ENCODE data around the gene DNAJC10. TPM values are rescaled to one million over a fixed set of nuclear protein-coding genes. Genes with fewer than 3 reads are reported as not detected.

The DNAJC10 gene
- total and polyA plus RNA-seq, 2 of the 4 experiments (the other 2 are of a cell fraction): 34.6 to 53.2 TPM

DNA sequence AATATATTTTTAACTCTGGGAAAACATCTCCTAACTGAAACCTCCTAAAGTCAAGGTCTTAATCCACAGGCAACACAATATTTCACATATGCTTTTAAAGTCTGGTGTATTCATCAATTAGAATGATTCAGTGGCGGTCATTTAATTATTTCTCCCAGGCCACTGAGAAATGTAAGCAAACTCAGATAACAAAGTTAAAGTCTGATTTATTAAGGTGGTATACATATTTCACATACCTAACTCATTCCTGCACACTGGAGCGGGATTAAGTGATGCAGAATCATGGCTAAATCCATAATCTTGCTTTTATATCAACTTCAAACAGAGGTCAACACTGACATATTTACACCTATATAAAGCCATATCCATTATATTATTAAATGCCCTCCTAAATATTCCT lies 106.7 kb downstream of the DNAJC10 start:
- H3K23ac ChIP-seq (ENCODE audit: low read depth, low read length): no peak overlapping the region
- intact Hi-C loops (cut with micrococcal nuclease): no loop called here
- no peak overlapping the region for H2BK120ac ChIP-seq (ENCODE audit: low read depth, low read length)
- H2BK20ac ChIP-seq (ENCODE audit: low read depth, low read length): no peak overlapping the region
- no peaks in the 10 kb centered on the region for H3K9me1 ChIP-seq (ENCODE audit: insufficient read depth, low read length)
- no peak overlapping the region for H3K9ac ChIP-seq (ENCODE audit: low read depth, low read length)
- H3K18ac ChIP-seq (ENCODE audit: low read depth, low read length): no peak overlapping the region
- no peaks in the 10 kb centered on the region for H3K79me1 ChIP-seq (ENCODE audit: low read depth in 1 of 2, low read length in 2 of 2)
- no peak overlapping the region for H4K5ac ChIP-seq (ENCODE audit: low read depth, low read length)
- in situ Hi-C loops (cut with MboI; ENCODE audit: low sequenced_read_pairs): no loop called here
- H3K4ac ChIP-seq (ENCODE audit: low read depth, low read length): no peak overlapping the region
- H4K8ac ChIP-seq (ENCODE audit: low read depth in 2 of 2, low read length in 2 of 2): no peak overlapping the region
- H3K4me3 ChIP-seq (ENCODE audit: insufficient read depth, low read depth, low read length): no peak overlapping the region
- DNase-seq (no peak), ATAC-seq (ENCODE audit: low read depth) (no peak)
- H3K27me3 ChIP-seq (ENCODE audit: control insufficient read depth, insufficient read depth, low read length): no peaks in the 10 kb centered on the region
- H4K20me1 ChIP-seq (ENCODE audit: insufficient read depth, low read length): no peaks in the 10 kb centered on the region
- TF ChIP-seq BHLHE40 (IDR thresholded peaks at IDR 0.05; ENCODE audit: low read depth, low read length) (no peak), CTCF (conservative IDR thresholded peaks at IDR 0.05; ENCODE audit: low read depth, low read length) (no peak), USF2 (IDR thresholded peaks at IDR 0.05; ENCODE audit: low read depth, low read length) (no peak), MAZ (IDR thresholded peaks at IDR 0.05; ENCODE audit: borderline replicate concordance, low read depth, low read length) (no peak), SMC3 (IDR thresholded peaks at IDR 0.05; ENCODE audit: low read depth, low read length) (no peak), RCOR1 (IDR thresholded peaks at IDR 0.05; ENCODE audit: insufficient replicate concordance, low read length) (no peak)
- TF ChIP-seq, protein P1, sequence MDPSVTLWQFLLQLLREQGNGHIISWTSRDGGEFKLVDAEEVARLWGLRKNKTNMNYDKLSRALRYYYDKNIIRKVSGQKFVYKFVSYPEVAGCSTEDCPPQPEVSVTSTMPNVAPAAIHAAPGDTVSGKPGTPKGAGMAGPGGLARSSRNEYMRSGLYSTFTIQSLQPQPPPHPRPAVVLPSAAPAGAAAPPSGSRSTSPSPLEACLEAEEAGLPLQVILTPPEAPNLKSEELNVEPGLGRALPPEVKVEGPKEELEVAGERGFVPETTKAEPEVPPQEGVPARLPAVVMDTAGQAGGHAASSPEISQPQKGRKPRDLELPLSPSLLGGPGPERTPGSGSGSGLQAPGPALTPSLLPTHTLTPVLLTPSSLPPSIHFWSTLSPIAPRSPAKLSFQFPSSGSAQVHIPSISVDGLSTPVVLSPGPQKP (IDR thresholded peaks at IDR 0.05; ENCODE audit: borderline replicate concordance, low read depth, low read length): no peak
- 56% methylated on average over 1 of the region's 2 CpGs; no CpG with 5 or more reads in 1 of the 2 experiments for WGBS, 2 experiments (ENCODE audit: extremely low coverage in 2 of 2, insufficient read length in 1 of 2)
- H3K56ac ChIP-seq (ENCODE audit: extremely low read depth, insufficient read depth, low read length): no peak overlapping the region
- POLR2A ChIA-PET (ENCODE audit: unreplicated experiment): no interaction called here
- dilution Hi-C loops (cut with HindIII; ENCODE audit: low sequenced_read_pairs, unreplicated experiment): no loop called here
- H2AFZ ChIP-seq (replicated peaks; ENCODE audit: low read length, poor library complexity): no peak overlapping the region
- no peak overlapping the region for H4K91ac ChIP-seq (ENCODE audit: insufficient read depth, low read depth, low read length)
- H2BK15ac ChIP-seq (ENCODE audit: low read depth, low read length): no peak overlapping the region
- no peak overlapping the region for H2AK9ac ChIP-seq (replicated peaks; ENCODE audit: low read depth, low read length, poor library complexity)
- CTCF ChIA-PET: interaction anchor here (1.1 kb wide), 1 partner anchor 135 kb away, joined by 3 read pairs; no protein-coding TSS in a partner anchor
- no peak overlapping the region for H3K27ac ChIP-seq (ENCODE audit: insufficient read depth, low read length)
- H3K14ac ChIP-seq (replicated peaks; ENCODE audit: low read depth, low read length): no peak overlapping the region
- no TSS peak for BruUV-seq (replicated peaks)
- H2BK5ac ChIP-seq (ENCODE audit: low read depth, low read length, poor library complexity, severe bottlenecking): no peak overlapping the region
- no peak overlapping the region for H3K4me2 ChIP-seq (ENCODE audit: low read depth, low read length)
- no peaks in the 10 kb centered on the region for H3K9me3 ChIP-seq (ENCODE audit: control insufficient read depth, insufficient read depth, low read length)
- no peak overlapping the region for H2AK5ac ChIP-seq (ENCODE audit: low read depth, low read length)
- no peaks in the 10 kb centered on the region for H3K36me3 ChIP-seq (ENCODE audit: control insufficient read depth, insufficient read depth, low read length)
- H3K4me1 ChIP-seq (ENCODE audit: control insufficient read depth, insufficient read depth, low read length): no peaks in the 10 kb centered on the region
